KOPT-K1 (cell line): Measurements from ENCODE around the gene GJD2.

ENCODE experiments used
- H3K27ac ChIP-seq: fragments of 200-600 bp; sonication (generic); 2 replicates; pipeline ENCODE4 v1.5.1; 2016; ENCODE audit warnings: antibody characterized with exemption, mild to moderate bottlenecking, low read depth, low read length; ENCODE audit not compliant: poor library complexity, severe bottlenecking
- H3K36me3 ChIP-seq: fragments of 200-600 bp; sonication (generic); 2 replicates; pipeline ENCODE4 v1.5.1; 2017; ENCODE audit warnings: antibody characterized with exemption, mild to moderate bottlenecking, low read length, moderate library complexity; ENCODE audit not compliant: insufficient read depth
- H3K9me3 ChIP-seq: fragments of 200-600 bp; sonication (generic); 2 replicates; pipeline ENCODE4 v1.5.1; 2017; ENCODE audit warnings: antibody characterized with exemption, low read length, mild to moderate bottlenecking; ENCODE audit not compliant: insufficient read depth, poor library complexity, severe bottlenecking

GJD2 gene

GRCh38 chr15:34754674-34755418 lies at the start of gene GJD2:
GJD2 (minus strand) TSS chr15:34754998; CDS start chr15:34754488, 510 bp downstream.
- Histone ChIP-seq H3K9me3 (no peaks in the 10 kb centered on the region), H3K27ac (no peak within 1 kb of the TSS), H3K36me3 (no peaks in the 10 kb centered on the region)

DNA sequence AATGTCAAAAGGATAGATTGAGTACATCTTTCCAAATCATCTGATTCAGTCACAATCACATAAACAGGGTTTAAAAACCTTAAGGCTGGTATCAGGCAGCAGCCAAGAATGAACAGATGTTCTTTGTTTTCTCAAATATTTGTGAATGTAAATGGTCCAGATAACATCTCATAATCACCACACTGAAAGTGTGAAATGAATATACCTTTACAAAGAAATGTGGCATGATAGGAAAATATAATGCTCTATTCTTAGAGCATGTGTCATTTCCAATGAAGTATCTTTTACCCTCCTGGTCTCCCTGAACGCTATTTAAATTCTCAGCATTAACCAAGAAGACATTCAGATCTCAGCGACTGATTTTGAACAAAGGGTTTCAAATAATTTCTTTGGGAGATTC lies 49.3 kb upstream of the GJD2 start:
- Histone ChIP-seq H3K36me3 (no peaks in the 10 kb centered on the region), H3K27ac (no peak overlapping the region), H3K9me3 (no peaks in the 10 kb centered on the region)

GRCh38 chr15:34802803-34803750 lies 48.3 kb upstream of the GJD2 start:
- Histone ChIP-seq H3K27ac (no peak overlapping the region), H3K36me3 (no peaks in the 10 kb centered on the region), H3K9me3 (no peaks in the 10 kb centered on the region)

- no peaks in the 10 kb centered on the region for H3K36me3 ChIP-seq
- H3K27ac ChIP-seq: no peak overlapping the region
- H3K9me3 ChIP-seq: no peaks in the 10 kb centered on the region
These were observed 47.6 kb upstream of the GJD2 start for GRCh38 chr15:34802371-34802770.

GRCh38 chr15:34799149-34800101 lies 44.6 kb upstream of the GJD2 start:
- H3K27ac ChIP-seq: no peak overlapping the region
- H3K9me3 ChIP-seq: no peaks in the 10 kb centered on the region
- H3K36me3 ChIP-seq: no peaks in the 10 kb centered on the region

- Histone ChIP-seq H3K27ac (no peak overlapping the region), H3K9me3 (no peaks in the 10 kb centered on the region), H3K36me3 (no peaks in the 10 kb centered on the region)
These were observed 42.1 kb upstream of the GJD2 start for GRCh38 chr15:34796847-34797435.

DNA sequence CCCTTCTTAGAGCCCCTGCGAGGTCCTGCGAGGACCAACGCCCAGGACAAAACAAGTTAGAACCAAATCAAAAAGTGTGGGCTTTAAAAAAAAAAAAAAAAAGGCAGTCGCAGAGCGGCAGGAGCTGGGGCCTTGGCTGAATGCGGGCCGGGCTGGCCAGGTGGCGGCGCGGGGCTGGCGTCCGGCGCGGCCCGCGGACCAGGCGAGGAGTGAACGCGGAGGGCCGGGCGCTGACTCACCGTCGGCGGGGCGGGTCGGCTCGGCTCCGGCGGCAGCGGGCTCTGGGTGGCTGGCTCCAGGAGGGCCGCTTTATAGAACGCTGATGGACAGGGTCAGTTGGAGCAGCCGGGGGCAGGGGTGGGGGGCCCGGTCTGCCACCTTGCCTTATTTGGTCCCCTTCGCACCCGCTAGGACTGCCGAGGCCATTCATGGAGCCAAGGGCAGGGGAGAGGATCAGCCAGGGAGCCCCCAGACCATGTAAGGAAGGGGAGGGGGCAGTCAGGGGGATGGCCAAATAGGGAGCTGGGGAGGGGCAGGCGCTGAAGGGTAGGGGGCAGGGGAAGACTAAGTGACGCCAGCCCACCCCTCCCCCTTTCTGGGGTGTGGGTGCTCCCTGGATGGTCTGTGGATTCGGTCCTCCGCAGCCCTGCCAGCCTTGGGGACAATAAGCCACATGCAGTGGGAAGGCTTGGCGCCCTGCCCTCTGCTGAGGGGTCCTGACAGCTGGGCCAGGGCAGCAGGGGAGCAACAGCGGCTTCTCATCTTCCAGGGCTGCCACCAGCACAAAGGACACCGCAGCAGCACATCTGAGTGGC lies 40.7 kb upstream of the GJD2 start, which contains the start of gene ACTC1:
Gene ACTC1 (minus strand): TSS at position 283 of the 815 bp plus-strand sequence. CDS start 741 bp downstream, outside the sequence.
- Histone ChIP-seq H3K9me3 (no peaks in the 10 kb centered on the region), H3K27ac (no peak within 1 kb of the TSS), H3K36me3 (no peaks in the 10 kb centered on the region)

DNA sequence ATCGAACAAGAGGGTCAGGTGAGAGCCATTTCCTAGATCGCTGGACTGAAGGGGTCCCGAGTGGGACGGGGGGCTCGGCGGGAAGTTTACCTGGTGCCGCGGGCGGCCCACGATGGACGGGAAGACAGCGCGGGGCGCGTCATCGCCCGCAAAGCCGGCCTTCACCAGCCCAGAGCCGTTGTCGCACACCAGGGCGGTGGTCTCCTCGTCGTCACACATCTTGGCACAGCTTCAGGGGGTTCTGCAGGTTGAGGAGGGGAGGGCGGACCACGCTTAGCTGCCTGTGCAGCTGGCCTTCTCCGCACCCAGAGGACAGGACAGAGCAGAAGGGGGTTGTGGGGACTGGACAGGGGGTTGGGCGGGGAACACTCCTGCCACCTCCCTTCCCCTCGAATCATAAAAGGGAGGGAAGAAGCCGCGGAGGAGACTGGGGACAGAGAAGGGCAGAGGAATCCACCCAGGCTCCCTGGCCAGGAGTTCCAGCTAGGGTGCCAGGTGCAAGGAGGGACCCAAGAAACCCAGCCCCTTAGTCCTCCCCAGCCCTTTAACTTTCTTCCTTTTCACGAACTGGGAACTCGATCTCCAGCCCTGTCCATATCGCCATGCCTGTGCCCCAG lies 39.9 kb upstream of the GJD2 start:
- H3K27ac ChIP-seq: no peak overlapping the region
- no peaks in the 10 kb centered on the region for H3K36me3 ChIP-seq
- no peaks in the 10 kb centered on the region for H3K9me3 ChIP-seq

DNA sequence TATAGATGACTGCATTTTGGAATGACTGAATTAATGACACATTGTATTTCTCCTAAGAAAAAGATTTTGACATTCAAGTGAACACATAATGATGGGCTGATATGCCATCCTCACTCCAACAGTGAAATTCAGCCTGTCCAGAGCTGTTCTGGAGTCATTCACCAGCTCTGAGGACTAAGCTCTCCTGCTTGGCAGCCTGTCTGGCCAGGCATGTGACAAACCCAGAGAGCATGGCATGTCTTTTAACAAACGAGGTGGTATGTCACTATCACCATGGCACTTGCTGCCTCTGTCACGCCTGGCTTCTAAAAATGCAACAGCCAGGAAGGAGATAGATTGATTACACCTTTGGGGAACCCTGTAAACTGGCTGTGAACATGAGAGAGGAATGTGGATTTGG lies 39.1 kb upstream of the GJD2 start:
- no peaks in the 10 kb centered on the region for H3K9me3 ChIP-seq
- no peaks in the 10 kb centered on the region for H3K36me3 ChIP-seq
- no peak overlapping the region for H3K27ac ChIP-seq

DNA sequence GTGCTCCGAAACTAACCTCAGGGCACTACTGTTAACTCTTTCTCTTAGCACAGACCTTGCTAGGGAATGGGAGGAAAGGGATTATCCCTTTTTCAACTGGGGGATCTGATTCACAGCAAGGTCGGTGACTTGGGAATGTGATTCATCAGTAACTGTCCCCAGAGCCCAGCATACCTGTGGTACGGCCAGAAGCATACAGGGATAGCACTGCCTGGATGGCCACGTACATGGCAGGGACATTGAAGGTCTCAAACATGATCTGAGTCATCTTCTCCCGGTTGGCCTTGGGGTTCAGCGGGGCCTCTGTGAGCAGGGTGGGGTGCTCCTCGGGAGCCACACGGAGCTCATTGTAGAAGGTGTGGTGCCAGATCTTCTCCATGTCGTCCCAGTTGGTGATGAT lies 38.3 kb upstream of the GJD2 start:
- H3K36me3 ChIP-seq: no peaks in the 10 kb centered on the region

DNA sequence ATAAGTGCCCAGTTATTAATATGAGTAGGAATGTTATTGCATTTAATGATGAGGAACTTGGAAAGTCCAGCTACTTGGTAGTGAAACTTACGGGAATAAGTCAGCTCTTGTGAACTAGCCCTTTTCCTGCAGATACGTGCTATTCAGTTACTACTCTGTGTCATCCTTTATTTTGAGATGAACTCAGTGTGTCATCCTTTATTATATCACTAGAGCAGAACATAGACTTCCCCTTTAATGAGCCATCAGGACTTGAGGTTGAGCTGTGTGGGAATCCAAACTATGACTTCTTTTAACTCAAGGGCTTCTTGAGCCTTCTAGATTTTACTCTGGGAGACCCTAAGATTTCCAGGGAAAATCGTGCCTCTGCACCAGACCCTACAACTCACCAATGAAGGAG lies 36.9 kb upstream of the GJD2 start:
- Histone ChIP-seq H3K27ac (no peak overlapping the region), H3K9me3 (no peaks in the 10 kb centered on the region)

More for the DNA sequence above, 38.3 kb upstream of the GJD2 start:
- H3K9me3 ChIP-seq: no peaks in the 10 kb centered on the region
- no peak overlapping the region for H3K27ac ChIP-seq

GRCh38 chr15:34790121-34790520 lies 35.3 kb upstream of the GJD2 start:
- H3K27ac ChIP-seq: no peak overlapping the region
- H3K9me3 ChIP-seq: no peaks in the 10 kb centered on the region
- H3K36me3 ChIP-seq: no peaks in the 10 kb centered on the region

More for the DNA sequence above, 36.9 kb upstream of the GJD2 start:
- H3K36me3 ChIP-seq: no peaks in the 10 kb centered on the region

DNA sequence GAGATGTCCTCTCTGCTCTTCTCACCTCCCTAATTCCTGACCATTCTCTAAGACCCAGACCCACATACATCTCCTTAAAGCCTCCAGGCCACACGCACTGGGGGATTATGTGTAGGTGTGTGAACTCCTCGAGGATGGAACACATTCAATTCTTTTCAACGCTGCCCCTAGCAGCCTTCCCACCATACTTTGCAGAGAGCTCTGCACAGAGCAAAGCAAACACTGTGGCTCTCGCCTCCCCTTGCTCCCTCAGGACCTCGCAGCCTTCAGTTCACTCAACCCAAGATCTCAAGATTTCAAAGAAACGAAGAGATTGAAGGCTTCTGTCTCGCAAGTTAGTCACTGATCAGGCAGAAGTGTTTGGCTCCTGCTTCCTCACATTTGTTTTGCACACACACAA lies 34.5 kb upstream of the GJD2 start:
- Histone ChIP-seq H3K9me3 (no peaks in the 10 kb centered on the region), H3K36me3 (no peaks in the 10 kb centered on the region), H3K27ac (no peak overlapping the region)
